BLaER1 treated with 17β-estradiol and CSF1 and Interleukin-3, amounts not matched to agents 10 nM and 100 nM (cell line): ENCODE data around the gene CD99.

ENCODE experiments used
- H3K27ac ChIP-seq, 11 experiments: shearing (Covaris generic); formaldehyde crosslinking; 2 replicates each; pipeline ENCODE4 v1.8.1; 2022
- H3K27me3 ChIP-seq, 11 experiments: shearing (Covaris generic); formaldehyde crosslinking; 2 replicates each; pipeline ENCODE4 v1.8.1; 2022
- H3K36me3 ChIP-seq, 11 experiments: shearing (Covaris generic); formaldehyde crosslinking; 2 replicates each; pipeline ENCODE4 v1.8.1; 2022
- H3K4me1 ChIP-seq, 10 experiments: shearing (Covaris generic); formaldehyde crosslinking; 2 replicates each; pipeline ENCODE4 v1.8.1; 2022
- H3K4me2 ChIP-seq, 11 experiments: shearing (Covaris generic); formaldehyde crosslinking; 2 replicates each; pipeline ENCODE4 v1.8.1; 2022
- H3K4me3 ChIP-seq, 10 experiments: shearing (Covaris generic); formaldehyde crosslinking; 2 replicates each; pipeline ENCODE4 v1.8.1; 2022
- H3K9ac ChIP-seq, 11 experiments: shearing (Covaris generic); formaldehyde crosslinking; 2 replicates each; pipeline ENCODE4 v1.8.1; 2022
- H3K9me3 ChIP-seq, 11 experiments: shearing (Covaris generic); formaldehyde crosslinking; replicated peaks in 1 of 11; 2 replicates each; pipeline ENCODE4 v1.8.1; 2022
- H4K20me1 ChIP-seq, 11 experiments: shearing (Covaris generic); formaldehyde crosslinking; 2 replicates each; pipeline ENCODE4 v1.8.1; 2022
- Cebpa-rat ChIP-seq, 11 experiments: shearing (Covaris generic); IDR thresholded peaks; 2 replicates each; pipeline ENCODE4 v1.8.1; 2022

The CD99 gene

GRCh38 chrX:2789569-2789968 is 98.5 kb downstream of the CD99 start:
- H4K20me1 ChIP-seq, result no peaks in the 10 kb centered on the region
- no peaks in the 10 kb centered on the region for H3K36me3 ChIP-seq
- no peak for TF ChIP-seq Cebpa-rat (IDR thresholded peaks at IDR 0.05)
- peaks cover 0 to 15% (median 6%) of the 10 kb centered on the region in 10 experiments; a peak in 11 of 20 replicates for H3K4me1 ChIP-seq
- H3K4me2 ChIP-seq, result no peak overlapping the region
- H3K27ac ChIP-seq, result no peak overlapping the region
- no peak overlapping the region for H3K4me3 ChIP-seq
- no peaks in the 10 kb centered on the region for H3K27me3 ChIP-seq
- no peaks in the 10 kb centered on the region for H3K9me3 ChIP-seq
- H3K9ac ChIP-seq, result no peak overlapping the region
